ENCODE data around the gene NEIL3.

DNA sequence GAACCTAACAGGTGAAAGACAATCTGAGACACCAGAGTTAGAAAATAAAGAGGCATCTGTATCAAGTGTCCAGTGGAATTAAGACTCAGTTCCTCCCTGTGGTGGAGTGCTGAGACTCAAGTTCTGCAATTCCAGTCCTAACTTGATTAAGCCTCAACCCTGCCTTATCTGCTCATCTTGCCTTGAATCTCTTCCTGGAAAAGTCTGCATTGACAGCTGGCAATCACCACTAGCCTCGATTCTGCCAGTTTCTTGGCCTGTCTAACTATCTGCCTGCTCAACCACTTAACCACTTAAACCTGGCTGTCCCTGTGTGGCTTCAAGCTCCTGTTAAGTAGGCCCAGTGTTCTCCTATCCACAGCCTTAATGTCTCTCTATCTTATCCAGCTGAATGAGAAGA lies 22.4 kb upstream of the NEIL3 start:
- TF ChIP-seq HCFC1 (IDR thresholded peaks at IDR 0.05; ENCODE audit: low read length) (no peak), EZH2 (IDR thresholded peaks at IDR 0.05; ENCODE audit: borderline replicate concordance, control insufficient read depth, low read depth, low read length) (no peak), IKZF1 (conservative IDR thresholded peaks at IDR 0.05) (no peak), SMAD1 (IDR thresholded peaks at IDR 0.05; ENCODE audit: low read depth, partially characterized antibody) (no peak), SIX5 (IDR thresholded peaks at IDR 0.05; ENCODE audit: low read depth, low read length, severe bottlenecking) (no peak), POLR2A (IDR thresholded peaks at IDR 0.05; ENCODE audit: low read depth, low read length) (no peak), ZBED1 (IDR thresholded peaks at IDR 0.05; ENCODE audit: borderline replicate concordance) (no peak), SP1 (IDR thresholded peaks at IDR 0.05; ENCODE audit: low read depth, low read length) (no peak), MTA3 (IDR thresholded peaks at IDR 0.05; ENCODE audit: borderline replicate concordance, low read length) (no peak), RAD51 (IDR thresholded peaks at IDR 0.05) (no peak), NR2C2 (IDR thresholded peaks at IDR 0.05; ENCODE audit: borderline replicate concordance, control insufficient read depth, insufficient read length, low read depth) (no peak)
- TF ChIP-seq, protein P1, sequence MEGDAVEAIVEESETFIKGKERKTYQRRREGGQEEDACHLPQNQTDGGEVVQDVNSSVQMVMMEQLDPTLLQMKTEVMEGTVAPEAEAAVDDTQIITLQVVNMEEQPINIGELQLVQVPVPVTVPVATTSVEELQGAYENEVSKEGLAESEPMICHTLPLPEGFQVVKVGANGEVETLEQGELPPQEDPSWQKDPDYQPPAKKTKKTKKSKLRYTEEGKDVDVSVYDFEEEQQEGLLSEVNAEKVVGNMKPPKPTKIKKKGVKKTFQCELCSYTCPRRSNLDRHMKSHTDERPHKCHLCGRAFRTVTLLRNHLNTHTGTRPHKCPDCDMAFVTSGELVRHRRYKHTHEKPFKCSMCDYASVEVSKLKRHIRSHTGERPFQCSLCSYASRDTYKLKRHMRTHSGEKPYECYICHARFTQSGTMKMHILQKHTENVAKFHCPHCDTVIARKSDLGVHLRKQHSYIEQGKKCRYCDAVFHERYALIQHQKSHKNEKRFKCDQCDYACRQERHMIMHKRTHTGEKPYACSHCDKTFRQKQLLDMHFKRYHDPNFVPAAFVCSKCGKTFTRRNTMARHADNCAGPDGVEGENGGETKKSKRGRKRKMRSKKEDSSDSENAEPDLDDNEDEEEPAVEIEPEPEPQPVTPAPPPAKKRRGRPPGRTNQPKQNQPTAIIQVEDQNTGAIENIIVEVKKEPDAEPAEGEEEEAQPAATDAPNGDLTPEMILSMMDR (IDR thresholded peaks at IDR 0.05 in 2 of 3, conservative IDR thresholded peaks at IDR 0.05 in 1 of 3; ENCODE audit: control insufficient read depth in 2 of 3, extremely low read depth in 1 of 3, insufficient read depth in 1 of 3, low read depth in 3 of 3, low read length in 3 of 3): no peak
